SJSA1 (cell line): ENCODE measurements around the gene TAOK1. TPM values are rescaled to one million over a fixed set of nuclear protein-coding genes. Genes with fewer than 3 reads are reported as not detected.

Source experiments
- DNase-seq, 2 experiments: peaks; one replicate each; pipeline ENCODE4 v3.0.0-alpha.2; 2015 to 2020; ENCODE audit warnings: low spot score in 2 of 2, low read depth in 1 of 2
- H3K27ac ChIP-seq: fragments of 250-450 bp; sonication (Bioruptor Pico); 2 replicates; pipeline ENCODE4 v1.5.1; 2020; ENCODE audit warnings: mild to moderate bottlenecking, moderate library complexity
- H3K27me3 ChIP-seq: fragments of 250-450 bp; sonication (Bioruptor Pico); replicated peaks from 2 replicates; pipeline ENCODE4 v1.5.1; 2020; ENCODE audit warnings: mild to moderate bottlenecking, moderate library complexity
- H3K36me3 ChIP-seq: fragments of 250-450 bp; sonication (Bioruptor Pico); 2 replicates; pipeline ENCODE4 v1.5.1; 2020; ENCODE audit warnings: mild to moderate bottlenecking
- H3K4me1 ChIP-seq: fragments of 250-450 bp; sonication (Bioruptor Pico); replicated peaks from 2 replicates; pipeline ENCODE4 v1.6.1; 2021; ENCODE audit warnings: mild to moderate bottlenecking
- H3K4me3 ChIP-seq: fragments of 250-450 bp; sonication (Bioruptor Pico); 2 replicates; pipeline ENCODE4 v1.5.1; 2020; ENCODE audit warnings: mild to moderate bottlenecking
- H3K9me3 ChIP-seq: fragments of 250-450 bp; sonication (Bioruptor Pico); replicated peaks from 2 replicates; pipeline ENCODE4 v1.5.1; 2020; ENCODE audit warnings: mild to moderate bottlenecking
- total RNA-seq: library from RNA; depleted of rRNA; stranded (reverse); fragments of >200 nt; shearing (Covaris generic); gene quantifications from 2 replicates; pipeline ENCODE4 v1.2.3, GENCODE V29; 2014; rRNA removed

The TAOK1 gene
- total RNA-seq, 1 experiment from 2014 or later = 38.4 TPM

DNA sequence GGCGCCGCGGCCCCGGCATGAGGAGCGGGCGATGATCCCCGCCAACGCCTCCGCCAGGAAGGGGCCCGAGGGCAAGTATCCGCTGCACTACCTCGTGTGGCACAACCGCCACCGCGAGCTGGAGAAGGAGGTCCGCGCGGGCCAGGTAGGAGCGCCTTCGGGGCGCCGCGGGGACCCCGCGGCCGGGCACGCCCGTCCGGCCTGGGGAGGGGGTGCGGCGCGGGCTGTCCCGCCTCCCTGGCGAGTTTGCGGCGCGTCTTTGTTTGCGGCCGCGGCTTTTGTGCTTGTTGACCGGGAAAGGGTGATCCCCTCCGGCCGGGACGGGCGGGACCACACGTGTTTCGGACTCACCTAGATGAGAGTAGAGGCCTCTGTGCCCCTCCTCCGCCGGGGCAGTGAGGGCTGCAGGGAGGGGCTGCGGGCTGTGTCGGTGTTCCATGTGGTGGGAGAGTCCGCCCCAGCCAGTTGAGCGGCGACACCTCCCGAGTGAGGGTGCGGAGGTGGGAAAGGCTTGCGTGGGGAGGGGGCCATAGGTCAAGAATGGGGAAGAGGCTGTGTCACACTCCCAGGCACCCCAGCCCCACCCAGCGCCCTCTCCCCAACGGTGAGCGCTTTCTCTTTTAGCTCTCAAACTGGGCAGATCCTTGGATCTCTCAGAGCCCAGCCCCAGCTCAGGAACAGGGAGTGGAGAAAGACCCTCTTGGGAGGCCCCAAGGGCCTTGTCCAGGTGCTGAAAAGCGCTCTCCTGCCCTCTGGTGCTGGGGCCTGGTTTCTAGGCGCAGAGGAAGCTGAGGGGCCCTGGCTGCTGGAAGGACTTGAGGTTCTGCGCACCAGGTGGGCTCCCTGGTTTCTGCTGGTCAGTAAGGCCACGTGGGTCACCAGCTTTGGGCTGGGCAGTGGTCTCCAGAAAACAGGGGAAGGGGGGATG lies 203.7 kb downstream of the TAOK1 start:
- H3K4me3 ChIP-seq = peak overlapping the region; percentile 57
- H3K27me3 ChIP-seq = no peaks in the 10 kb centered on the region
- H3K27ac ChIP-seq = no peak overlapping the region
- peaks cover 52% of the 10 kb centered on the region for H3K4me1 ChIP-seq
- peaks cover 4% of the 10 kb centered on the region; the same call in 1 of the 2 replicates for H3K36me3 ChIP-seq
- no peak for DNase-seq
- H3K9me3 ChIP-seq = no peaks in the 10 kb centered on the region

DNA sequence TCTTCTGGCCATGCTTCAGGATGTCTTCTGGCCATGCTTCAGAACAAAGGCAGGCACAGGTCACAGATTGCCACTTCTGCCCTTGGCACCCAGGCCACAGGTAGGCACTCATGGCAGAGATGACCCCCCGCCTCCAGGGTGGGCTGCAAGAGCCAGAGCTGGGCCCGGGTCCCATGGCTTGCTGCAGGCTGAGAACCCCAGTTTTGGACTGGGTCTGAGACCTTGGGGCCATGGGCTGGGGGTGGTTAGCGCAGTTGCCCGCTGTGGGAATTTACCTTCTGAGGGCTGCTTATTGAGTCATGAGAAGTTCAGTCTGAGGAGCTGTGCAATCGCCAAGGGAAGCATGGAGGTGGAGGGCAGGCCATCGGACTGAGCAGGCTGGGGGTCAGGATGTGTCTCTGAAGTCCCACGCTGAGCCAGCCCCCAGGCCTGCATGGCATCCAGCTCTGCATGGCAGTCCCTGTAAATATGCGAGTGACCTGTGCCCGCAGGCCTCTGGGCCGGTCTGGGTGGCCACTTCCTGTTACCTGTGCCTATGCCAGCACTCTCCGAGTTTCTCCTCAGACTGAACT lies 204.4 kb downstream of the TAOK1 start:
- H3K27ac ChIP-seq = no peak overlapping the region
- no peaks in the 10 kb centered on the region for H3K27me3 ChIP-seq
- H3K36me3 ChIP-seq = 0 out of 2 replicates have a peak, but pooled peaks cover 2% of the 10 kb centered on the region
- H3K4me1 ChIP-seq = peaks cover 51% of the 10 kb centered on the region
- no peak for DNase-seq
- H3K4me3 ChIP-seq = no peak overlapping the region
- H3K9me3 ChIP-seq = no peaks in the 10 kb centered on the region

DNA sequence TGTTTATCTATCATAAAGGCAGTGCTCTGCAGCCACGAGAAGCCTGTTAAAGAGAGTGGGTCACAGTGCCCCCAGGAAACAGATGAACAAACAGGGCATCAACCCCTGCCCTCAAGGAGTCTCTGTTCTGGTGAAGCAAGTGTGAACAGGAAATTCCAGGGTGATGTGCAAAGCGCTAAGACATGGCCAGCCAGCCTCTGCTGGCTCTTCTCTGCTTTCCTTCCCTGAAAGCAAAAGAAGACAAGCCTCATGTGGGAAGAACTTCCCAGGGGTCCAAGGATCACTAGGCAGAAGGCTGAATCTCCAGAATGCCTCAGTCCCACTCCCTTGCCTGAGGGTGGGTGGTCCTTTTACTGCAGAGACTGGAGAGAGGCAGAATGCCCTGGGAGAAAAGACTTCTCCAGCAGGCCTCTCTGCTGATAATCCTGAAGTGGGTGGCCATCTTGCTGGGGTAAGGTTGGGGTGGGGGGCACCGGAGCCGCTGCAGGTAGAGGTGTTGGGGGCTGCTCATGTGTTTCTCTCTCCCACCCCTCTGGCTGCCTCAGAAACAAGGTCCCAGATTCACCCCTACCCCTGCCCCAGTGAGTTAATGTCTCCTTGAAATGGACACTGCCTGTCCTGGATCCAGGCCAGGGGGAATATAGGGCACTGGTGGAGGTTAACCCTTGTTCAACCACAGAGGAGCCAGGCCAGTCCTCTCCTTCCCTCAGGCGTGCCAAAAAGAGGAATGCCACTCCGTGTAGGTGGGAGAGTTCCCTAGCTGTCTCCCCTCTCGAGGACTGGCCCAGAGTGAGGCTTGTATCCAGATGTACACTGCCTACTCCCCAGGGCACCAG lies 205.2 kb downstream of the TAOK1 start:
- Histone ChIP-seq H3K36me3 (0 out of 2 replicates have a peak, but pooled peaks cover 2% of the 10 kb centered on the region), H3K27ac (no peak overlapping the region)
- DNase-seq = no peak

DNA sequence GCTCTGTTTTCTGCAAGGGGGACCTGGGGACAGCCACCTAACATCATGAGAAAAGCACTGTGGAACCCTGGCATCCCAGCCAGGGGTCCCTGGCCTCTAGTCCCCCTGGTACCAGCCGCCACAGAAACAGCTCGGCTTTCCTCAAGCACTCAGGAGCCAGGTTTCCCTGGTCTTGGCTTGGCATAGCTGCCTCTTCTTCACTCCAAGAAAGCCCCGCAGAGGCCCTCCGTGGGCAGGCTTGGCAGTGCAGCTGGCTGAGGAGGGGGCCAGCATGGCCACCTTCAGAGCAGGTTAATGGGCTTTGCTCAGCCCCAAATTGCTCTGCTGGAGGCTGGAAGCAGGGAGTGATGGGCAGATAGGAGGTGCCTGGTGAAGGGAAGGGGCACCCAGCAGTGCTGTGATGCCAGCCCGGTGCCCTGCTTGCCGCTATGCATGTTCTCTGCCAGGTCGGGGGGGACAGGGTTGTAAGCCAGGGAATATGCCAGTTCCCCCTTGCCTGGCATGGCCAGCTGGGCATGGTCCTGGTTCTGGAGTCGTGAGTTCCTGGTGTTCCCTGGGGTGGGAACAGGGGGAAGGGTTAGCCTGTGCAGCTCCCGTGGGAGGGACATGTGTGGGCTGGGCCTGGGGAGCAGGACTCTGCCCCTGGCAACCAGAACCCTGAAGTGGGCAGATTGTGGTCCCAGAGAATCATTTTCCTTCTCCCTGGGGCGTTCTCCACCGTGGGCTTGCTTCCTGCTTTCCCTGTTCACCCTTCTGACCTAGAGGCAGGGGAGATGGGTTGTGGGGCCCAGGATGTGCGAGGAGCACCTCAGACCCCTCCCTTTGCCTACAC lies 206.0 kb downstream of the TAOK1 start:
- no peak for DNase-seq
- Histone ChIP-seq H3K27ac (no peak overlapping the region), H3K27me3 (no peaks in the 10 kb centered on the region), H3K4me3 (no peak overlapping the region), H3K9me3 (no peaks in the 10 kb centered on the region), H3K36me3 (no peaks in the 10 kb centered on the region), H3K4me1 (peaks cover 35% of the 10 kb centered on the region)

More for the DNA sequence above, 205.2 kb downstream of the TAOK1 start:
- no peaks in the 10 kb centered on the region for H3K27me3 ChIP-seq
- H3K4me3 ChIP-seq = no peak overlapping the region
- H3K4me1 ChIP-seq = peaks cover 43% of the 10 kb centered on the region
- no peaks in the 10 kb centered on the region for H3K9me3 ChIP-seq

DNA sequence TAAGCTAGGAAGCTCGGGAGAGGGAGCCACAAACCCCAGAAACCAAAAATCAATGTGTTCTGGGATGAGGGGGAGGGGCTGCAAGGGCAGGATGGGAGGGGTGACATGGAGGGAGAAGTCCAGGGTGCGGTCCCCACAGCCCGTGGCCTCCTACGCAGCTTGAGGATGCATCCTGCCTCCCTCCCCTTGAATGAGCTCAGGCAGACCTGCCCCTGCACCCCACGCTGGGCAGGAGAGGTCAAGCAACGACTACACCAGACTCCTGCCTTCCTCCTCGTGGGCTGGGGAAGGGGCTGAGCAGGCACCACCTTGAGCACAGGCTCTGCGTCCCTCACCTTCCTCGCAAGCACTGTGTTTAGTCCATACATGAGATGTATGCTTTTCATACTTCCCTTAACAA lies 206.6 kb downstream of the TAOK1 start:
- H3K4me1 ChIP-seq = peaks cover 29% of the 10 kb centered on the region

DNA sequence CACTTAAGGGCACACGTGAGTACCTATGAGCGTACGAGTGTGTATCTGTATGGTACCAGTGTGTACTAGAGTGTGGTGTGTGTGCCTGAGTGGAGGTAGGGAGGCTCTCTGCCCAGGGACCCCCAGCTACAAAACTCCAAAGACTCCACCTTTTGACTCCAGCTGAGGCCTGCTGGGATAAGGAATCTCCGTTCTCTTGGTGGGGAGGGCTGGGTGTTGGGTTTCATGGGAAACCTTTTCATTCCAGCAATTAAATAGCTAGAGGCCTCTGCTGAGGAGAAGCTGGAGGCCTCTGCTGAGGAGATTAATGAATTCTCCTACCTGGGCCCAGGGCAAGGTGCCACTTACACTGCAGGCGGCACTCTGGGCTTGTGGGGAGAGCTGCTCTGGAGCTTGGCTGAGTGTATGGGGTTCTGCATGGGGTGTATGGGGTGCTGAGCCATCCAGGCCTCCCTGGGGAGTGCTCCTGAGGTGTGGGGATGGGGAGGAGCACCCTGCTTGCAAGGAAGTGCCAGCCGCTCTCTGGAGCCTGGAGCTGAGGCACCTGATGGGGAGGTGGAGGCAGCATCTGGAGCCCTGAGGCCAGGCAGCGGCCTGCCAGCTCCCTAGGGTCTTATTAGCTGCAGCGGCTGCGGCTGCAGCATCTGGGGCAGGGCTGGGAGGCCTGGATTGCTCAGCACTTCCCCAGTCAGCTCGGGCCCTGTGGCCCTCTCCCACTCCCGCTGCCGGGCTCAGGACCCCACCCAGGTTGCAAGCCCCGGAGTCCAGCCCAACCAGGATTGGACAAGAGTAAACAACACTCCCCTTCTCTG lies 207.4 kb downstream of the TAOK1 start:
- no peaks in the 10 kb centered on the region for H3K27me3 ChIP-seq
- DNase-seq = no peak
- H3K27ac ChIP-seq = no peak overlapping the region
- no peaks in the 10 kb centered on the region for H3K36me3 ChIP-seq
- H3K4me1 ChIP-seq = peaks cover 21% of the 10 kb centered on the region
- no peak overlapping the region for H3K4me3 ChIP-seq
- no peaks in the 10 kb centered on the region for H3K9me3 ChIP-seq

More for the DNA sequence above, 206.6 kb downstream of the TAOK1 start:
- no peak overlapping the region for H3K27ac ChIP-seq
- H3K36me3 ChIP-seq = no peaks in the 10 kb centered on the region
- no peak overlapping the region for H3K4me3 ChIP-seq
- H3K9me3 ChIP-seq = no peaks in the 10 kb centered on the region
- no peak for DNase-seq
- no peaks in the 10 kb centered on the region for H3K27me3 ChIP-seq

Other genes starting within 250 kb of the TAOK1 start
- 13.4 and 43.5 TPM in 2 replicates for gene MYO18A, start 210.0 kb upstream of the TAOK1 start, total RNA-seq
- gene CRYBA1, start 143.5 kb upstream of the TAOK1 start, total RNA-seq = not detected in 2 replicates
- gene NUFIP2, start 96.2 kb upstream of the TAOK1 start, total RNA-seq = 28.8 and 36.2 TPM in 2 replicates
- gene ABHD15, start 176.7 kb downstream of the TAOK1 start, total RNA-seq = 5.7 and 6.8 TPM in 2 replicates
- 66.7 and 86.9 TPM in 2 replicates for gene TP53I13, start 178.3 kb downstream of the TAOK1 start, total RNA-seq
- 16.8 and 52.6 TPM in 2 replicates for gene GIT1, start 199.3 kb downstream of the TAOK1 start, total RNA-seq
- 2.9 and 3.4 TPM in 2 replicates for gene ANKRD13B, start 202.8 kb downstream of the TAOK1 start, total RNA-seq
- 0.45 and 4.2 TPM in 2 replicates for gene CORO6, start 232.5 kb downstream of the TAOK1 start, total RNA-seq